Measurements from ENCODE around the gene PNMA5. TPM values are rescaled to one million over a fixed set of nuclear protein-coding genes. Genes with fewer than 3 reads are reported as not detected.
A peak's percentile ranks its signal among the peaks of the same experiment; 100 is the strongest.

PNMA5 gene
- total and polyA plus RNA-seq, 2 of the 8 experiments (the other 6 are each of a cell fraction or from before 2014, with no cell fraction given) = 0.11 TPM

DNA sequence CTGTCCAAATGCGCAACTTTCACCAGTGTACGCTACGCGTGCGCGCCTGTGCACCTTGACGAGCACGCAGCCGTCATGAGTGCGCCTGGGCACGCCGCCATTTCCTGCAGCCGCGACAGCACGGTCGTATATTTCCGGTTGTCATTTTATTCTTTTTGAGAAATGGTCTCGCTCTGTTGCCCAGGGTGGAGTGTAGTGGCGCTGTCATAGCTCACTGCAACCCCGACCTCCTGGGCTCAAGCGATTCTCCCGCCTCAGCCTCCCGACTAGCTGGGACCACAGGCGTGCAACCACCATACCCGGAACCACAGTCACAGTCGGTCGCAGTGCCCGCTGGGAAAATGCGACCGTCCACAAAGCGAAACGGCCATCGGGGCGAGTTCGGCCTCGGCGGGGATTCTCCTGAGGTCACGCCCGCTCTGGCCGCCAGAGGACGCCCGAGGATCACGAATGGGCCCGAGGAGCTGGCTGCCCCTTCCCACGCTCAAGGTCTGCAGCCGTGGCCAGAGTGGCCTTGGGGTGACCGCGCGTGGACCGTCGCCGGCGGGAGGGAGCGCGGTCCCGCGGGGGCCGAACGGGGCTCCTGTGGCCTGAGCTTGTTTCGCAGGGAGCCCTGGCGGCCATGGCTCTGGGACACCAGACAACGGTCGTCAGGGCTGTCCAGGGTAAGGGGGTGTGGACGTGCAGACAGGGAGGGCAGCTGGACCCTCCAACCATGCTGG lies 38.6 kb upstream of the PNMA5 start (continued):
- TF ChIP-seq, protein P1, sequence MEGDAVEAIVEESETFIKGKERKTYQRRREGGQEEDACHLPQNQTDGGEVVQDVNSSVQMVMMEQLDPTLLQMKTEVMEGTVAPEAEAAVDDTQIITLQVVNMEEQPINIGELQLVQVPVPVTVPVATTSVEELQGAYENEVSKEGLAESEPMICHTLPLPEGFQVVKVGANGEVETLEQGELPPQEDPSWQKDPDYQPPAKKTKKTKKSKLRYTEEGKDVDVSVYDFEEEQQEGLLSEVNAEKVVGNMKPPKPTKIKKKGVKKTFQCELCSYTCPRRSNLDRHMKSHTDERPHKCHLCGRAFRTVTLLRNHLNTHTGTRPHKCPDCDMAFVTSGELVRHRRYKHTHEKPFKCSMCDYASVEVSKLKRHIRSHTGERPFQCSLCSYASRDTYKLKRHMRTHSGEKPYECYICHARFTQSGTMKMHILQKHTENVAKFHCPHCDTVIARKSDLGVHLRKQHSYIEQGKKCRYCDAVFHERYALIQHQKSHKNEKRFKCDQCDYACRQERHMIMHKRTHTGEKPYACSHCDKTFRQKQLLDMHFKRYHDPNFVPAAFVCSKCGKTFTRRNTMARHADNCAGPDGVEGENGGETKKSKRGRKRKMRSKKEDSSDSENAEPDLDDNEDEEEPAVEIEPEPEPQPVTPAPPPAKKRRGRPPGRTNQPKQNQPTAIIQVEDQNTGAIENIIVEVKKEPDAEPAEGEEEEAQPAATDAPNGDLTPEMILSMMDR (IDR thresholded peaks at IDR 0.05; ENCODE audit: control extremely low read depth in 1 of 3, insufficient read depth in 1 of 3, low read depth in 1 of 3, low read length in 3 of 3) = peak in 2 of 3 experiments; percentile 70 to 77; a peak in 3 of 4 replicates
